Naive thymus-derived CD8-positive, alpha-beta T cell (primary cell): ENCODE measurements around the gene MACROD2. TPM values are rescaled to one million over a fixed set of nuclear protein-coding genes. Genes with fewer than 3 reads are reported as not detected.

ENCODE experiments used
- ATAC-seq, 2 donors: fragments of 150-1000 bp; cut with Tn5 transposase in 1 of 2; sonication (Bioruptor Pico), chemical (Tn5 transposase) in 1 of 2; 1 replicate in 1 of 2; 2 replicates in 1 of 2; pipeline ENCODE4 v1.10.0; 2021; ENCODE audit warnings: mild to moderate bottlenecking in 2 of 2, moderate library complexity in 2 of 2
- POLR2A ChIA-PET: fragments of 350-600 bp; sonication (Branson Sonifier 250); formaldehyde crosslinking; loops from one replicate; lab custom pipeline; 2021; ENCODE audit warnings: antibody characterized with exemption; lab: Charles Lee
- DNase-seq, 10 donors: peaks; one replicate each; pipeline versions ENCODE4 v3.0.0 to v3.0.0-alpha.2; 2020 to 2022
- H3K27ac Mint-ChIP-seq, 10 donors: one replicate each; pipeline ENCODE4 v1.8.0; 2020 to 2022; ENCODE audit warnings: mild to moderate bottlenecking in 10 of 10, mixed read lengths in 10 of 10, moderate library complexity in 4 of 10, inconsistent platforms in 1 of 10
- H3K27me3 Mint-ChIP-seq, 5 donors: one replicate each; pipeline ENCODE4 v1.8.0; 2021 to 2022; ENCODE audit warnings: mixed read lengths in 5 of 5
- H3K36me3 Mint-ChIP-seq, 3 donors: one replicate each; pipeline ENCODE4 v1.8.0; 2020 to 2022; ENCODE audit warnings: mixed read lengths in 3 of 3, mild to moderate bottlenecking in 2 of 3, inconsistent platforms in 1 of 3
- H3K4me1 Mint-ChIP-seq, 4 donors: one replicate each; pipeline ENCODE4 v1.8.0; 2021 to 2022; ENCODE audit warnings: mixed read lengths in 4 of 4
- H3K4me3 Mint-ChIP-seq, 10 donors: one replicate each; pipeline ENCODE4 v1.8.0; 2020 to 2022; ENCODE audit warnings: mild to moderate bottlenecking in 10 of 10, mixed read lengths in 10 of 10, moderate library complexity in 6 of 10, inconsistent platforms in 1 of 10
- H3K9me3 Mint-ChIP-seq, 9 donors: one replicate each; pipeline ENCODE4 v1.8.0; 2020 to 2022; ENCODE audit warnings: mixed read lengths in 9 of 9, mild to moderate bottlenecking in 3 of 9, inconsistent platforms in 1 of 9, moderate library complexity in 1 of 9
- polyA plus RNA-seq, 3 donors: library from polyadenylated mRNA; unstranded; fragments of 300-500 nt; fragmentation: Illumina TruSeq; gene quantifications; one replicate each; pipeline ENCODE4 v1.2.3, GENCODE V29; 2021
- total RNA-seq, 8 experiments: library from RNA in 2 of 8; stranded (reverse) in 2 of 8; gene quantifications; one replicate each; pipeline ENCODE4 v1.2.3 and lab custom pipeline; 2021 to 2026

Gene MACROD2
- total and polyA plus RNA-seq, 5 experiments from 2014 or later, result 0.18 to 1.1 (median 0.60) TPM; not detected in 2

DNA sequence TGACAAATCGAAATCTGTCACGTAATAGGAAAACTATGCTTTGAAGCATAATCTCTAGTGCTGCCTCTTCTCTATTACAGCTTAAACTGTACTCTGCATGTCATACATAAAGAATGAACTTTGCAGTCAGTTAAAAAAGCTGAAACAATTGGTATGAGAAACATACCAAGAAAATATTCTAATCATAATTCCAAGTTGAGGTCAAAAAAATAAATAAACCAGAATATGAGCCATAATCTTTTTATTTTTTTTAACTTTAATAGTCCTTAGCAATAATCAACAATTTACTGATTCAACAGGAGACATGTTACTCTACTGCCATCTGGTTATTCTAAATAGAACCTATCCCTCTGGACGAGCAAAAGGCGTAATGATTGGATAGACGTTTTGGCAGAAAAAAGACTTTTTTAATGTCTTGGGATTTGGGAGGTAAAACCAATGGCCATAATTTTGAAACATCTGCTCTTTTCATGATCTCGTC, 566.5 kb downstream of the MACROD2 start:
- no peak overlapping the region for H3K27ac Mint-ChIP-seq
- no peaks in the 10 kb centered on the region for H3K4me1 Mint-ChIP-seq
- no peak for ATAC-seq

GRCh38 chr20:14562981-14563380, 567.7 kb downstream of the MACROD2 start:
- H3K27me3 Mint-ChIP-seq, result no peaks in the 10 kb centered on the region
- H3K9me3 Mint-ChIP-seq, result peaks cover 0 to 16% (median 6%) of the 10 kb centered on the region in 9 donors
- peaks cover 0 to 5% (median 0%) of the 10 kb centered on the region in 3 donors for H3K36me3 Mint-ChIP-seq
- DNase-seq (no peak), ATAC-seq (no peak)
- POLR2A ChIA-PET, result no interaction called here
- H3K27ac Mint-ChIP-seq, result no peak overlapping the region
- no peaks in the 10 kb centered on the region for H3K4me1 Mint-ChIP-seq
- no peak overlapping the region for H3K4me3 Mint-ChIP-seq

More for the DNA sequence above, 566.5 kb downstream of the MACROD2 start:
- Mint-ChIP-seq H3K4me3 (no peak overlapping the region), H3K36me3 (peaks cover 0 to 5% (median 0%) of the 10 kb centered on the region in 3 donors), H3K27me3 (no peaks in the 10 kb centered on the region), H3K9me3 (peaks cover 0 to 16% (median 6%) of the 10 kb centered on the region in 9 donors)
- no peak for DNase-seq
- POLR2A ChIA-PET, result no interaction called here

DNA sequence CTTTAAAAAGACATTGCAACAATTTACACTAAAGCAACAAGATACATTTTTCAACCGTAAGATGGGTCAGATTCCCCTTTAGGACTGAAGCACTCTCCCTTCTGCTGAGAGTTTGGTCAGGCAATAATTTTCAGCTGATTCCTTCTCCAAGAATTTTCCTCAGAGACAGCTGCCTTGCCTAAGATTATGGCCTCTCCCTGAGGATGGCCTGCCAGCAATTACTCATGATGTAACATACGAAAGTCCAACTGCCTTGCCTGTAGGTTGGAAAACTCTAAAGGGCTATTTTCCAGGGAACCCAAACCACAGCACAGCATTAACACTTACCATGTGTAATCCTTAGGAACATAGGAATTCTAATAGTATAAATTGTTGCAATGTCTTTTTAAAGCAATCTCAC, 571.2 kb downstream of the MACROD2 start:
- peaks cover 3 to 20% (median 8%) of the 10 kb centered on the region in 9 donors for H3K9me3 Mint-ChIP-seq

DNA sequence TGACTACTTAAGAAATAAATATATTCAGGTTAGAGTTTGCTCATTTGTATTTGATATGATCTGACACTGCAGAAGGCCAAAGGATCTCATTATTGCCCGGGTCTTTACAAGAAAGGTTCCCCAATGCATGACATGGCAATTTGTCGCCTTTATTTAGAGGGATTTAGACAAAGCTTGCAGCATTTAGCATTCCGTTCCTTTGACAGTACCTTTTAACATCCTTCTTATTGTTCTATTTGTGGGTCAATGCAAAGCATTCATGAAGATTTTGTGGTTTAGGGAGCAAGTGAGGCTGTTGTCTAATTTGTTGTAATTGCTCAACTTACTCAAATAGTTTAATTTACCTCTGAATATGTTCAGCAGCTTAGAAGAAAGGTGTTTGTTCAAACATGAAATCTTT, 572.9 kb downstream of the MACROD2 start:
- Mint-ChIP-seq H3K27ac (no peak overlapping the region), H3K9me3 (peaks cover 2 to 24% (median 8%) of the 10 kb centered on the region in 9 donors), H3K27me3 (no peaks in the 10 kb centered on the region), H3K4me1 (no peaks in the 10 kb centered on the region), H3K36me3 (peaks cover 0 to 5% (median 0%) of the 10 kb centered on the region in 3 donors), H3K4me3 (no peak overlapping the region)
- DNase-seq (no peak), ATAC-seq (no peak)
- POLR2A ChIA-PET, result no interaction called here

More for the DNA sequence above, 571.2 kb downstream of the MACROD2 start:
- H3K36me3 Mint-ChIP-seq, result peaks cover 0 to 5% (median 0%) of the 10 kb centered on the region in 3 donors
- DNase-seq (no peak), ATAC-seq (no peak)
- no peaks in the 10 kb centered on the region for H3K4me1 Mint-ChIP-seq
- no peak overlapping the region for H3K27ac Mint-ChIP-seq
- H3K4me3 Mint-ChIP-seq, result no peak overlapping the region
- POLR2A ChIA-PET, result no interaction called here
- H3K27me3 Mint-ChIP-seq, result no peaks in the 10 kb centered on the region

DNA sequence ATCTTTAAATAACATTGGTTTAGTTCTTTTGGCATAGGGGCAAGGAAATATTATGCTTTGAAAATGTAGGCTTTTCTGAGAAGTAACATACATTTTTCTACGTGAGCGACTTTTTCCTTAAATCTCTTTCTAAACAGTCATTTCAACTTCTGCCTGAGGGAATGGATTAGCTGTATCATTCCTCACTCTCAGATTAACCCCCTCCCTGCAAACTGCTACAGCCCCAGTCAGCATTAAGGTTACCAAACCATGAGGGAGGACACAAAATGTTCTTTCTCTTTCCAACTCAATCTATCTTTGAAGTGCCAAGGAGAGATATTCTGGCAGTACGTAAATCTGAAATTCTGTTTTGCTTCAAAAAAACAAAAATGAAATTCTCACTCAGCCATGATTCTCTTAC, 573.4 kb downstream of the MACROD2 start:
- DNase-seq, result no peak
- Mint-ChIP-seq H3K36me3 (peaks cover 0 to 5% (median 0%) of the 10 kb centered on the region in 3 donors), H3K9me3 (peaks cover 2 to 24% (median 8%) of the 10 kb centered on the region in 9 donors), H3K27me3 (no peaks in the 10 kb centered on the region), H3K4me3 (no peak overlapping the region), H3K4me1 (no peaks in the 10 kb centered on the region), H3K27ac (no peak overlapping the region)
- POLR2A ChIA-PET, result no interaction called here
- no peak for ATAC-seq

DNA sequence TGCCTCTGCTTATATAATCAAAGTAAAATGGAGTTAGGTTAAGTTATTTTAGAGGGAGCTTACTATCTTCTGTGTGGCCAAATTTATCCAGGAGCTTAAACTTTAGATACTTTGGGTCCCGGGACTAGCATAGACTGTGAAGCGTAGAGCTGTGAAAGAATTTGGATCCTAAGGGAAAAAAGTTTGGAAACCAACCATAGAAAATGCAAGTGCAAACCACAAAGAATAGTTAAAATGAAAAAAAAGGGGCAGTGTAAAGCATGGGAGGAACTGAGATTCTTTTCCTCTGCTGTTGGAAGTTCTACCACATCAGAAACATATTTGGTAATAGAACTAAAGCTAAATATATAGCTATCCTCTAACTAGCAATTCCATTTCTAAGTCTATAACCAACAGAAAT, 574.3 kb downstream of the MACROD2 start:
- Mint-ChIP-seq H3K4me1 (no peaks in the 10 kb centered on the region), H3K9me3 (peaks cover 2 to 24% (median 5%) of the 10 kb centered on the region in 9 donors), H3K4me3 (no peak overlapping the region), H3K27me3 (no peaks in the 10 kb centered on the region), H3K27ac (no peak overlapping the region), H3K36me3 (peaks cover 0 to 5% (median 0%) of the 10 kb centered on the region in 3 donors)
- no peak for ATAC-seq
- no peak for DNase-seq
- POLR2A ChIA-PET, result no interaction called here

- H3K4me1 Mint-ChIP-seq, result no peaks in the 10 kb centered on the region
- peaks cover 0 to 24% (median 3%) of the 10 kb centered on the region in 9 donors for H3K9me3 Mint-ChIP-seq
- no peak overlapping the region for H3K27ac Mint-ChIP-seq
- ATAC-seq (no peak), DNase-seq (no peak)
- no peak overlapping the region for H3K4me3 Mint-ChIP-seq
- H3K36me3 Mint-ChIP-seq, result peaks cover 0 to 2% (median 0%) of the 10 kb centered on the region in 3 donors
- no peaks in the 10 kb centered on the region for H3K27me3 Mint-ChIP-seq
- POLR2A ChIA-PET, result no interaction called here
Observed at GRCh38 chr20:14570811-14571210, 575.5 kb downstream of the MACROD2 start.

DNA sequence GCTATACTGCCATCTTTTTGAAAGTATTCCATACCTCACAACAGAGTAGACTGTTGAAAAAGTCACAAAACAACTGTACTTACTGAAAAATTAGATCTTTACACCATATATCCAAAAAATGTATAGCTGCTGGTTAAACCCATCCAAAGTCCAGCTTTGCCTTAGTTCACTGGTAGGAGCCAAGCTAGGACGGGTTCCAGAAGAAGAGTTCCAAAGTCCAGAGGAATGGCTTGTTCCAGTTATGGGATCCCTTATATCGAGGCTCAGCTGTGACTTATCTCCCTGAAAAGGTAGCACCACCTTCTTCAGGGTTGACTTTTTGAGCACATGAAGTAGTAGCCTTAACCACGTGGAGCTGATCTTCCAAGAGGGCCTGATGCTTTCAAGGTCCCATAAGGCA, 578.4 kb downstream of the MACROD2 start:
- POLR2A ChIA-PET, result no interaction called here

GRCh38 chr20:14576196-14576877, 581.0 kb downstream of the MACROD2 start:
- DNase-seq (no peak), ATAC-seq (no peak)
- Mint-ChIP-seq H3K4me3 (no peak overlapping the region), H3K9me3 (peaks cover 0 to 9% (median 4%) of the 10 kb centered on the region in 9 donors), H3K27me3 (no peaks in the 10 kb centered on the region), H3K27ac (no peak overlapping the region), H3K4me1 (no peaks in the 10 kb centered on the region), H3K36me3 (no peaks in the 10 kb centered on the region)
- POLR2A ChIA-PET, result no interaction called here

More for the DNA sequence above, 578.4 kb downstream of the MACROD2 start:
- no peak overlapping the region for H3K27ac Mint-ChIP-seq
- H3K27me3 Mint-ChIP-seq, result no peaks in the 10 kb centered on the region
- DNase-seq (no peak), ATAC-seq (no peak)
- H3K9me3 Mint-ChIP-seq, result peaks cover 0 to 24% (median 5%) of the 10 kb centered on the region in 9 donors
- H3K4me3 Mint-ChIP-seq, result no peak overlapping the region
- H3K36me3 Mint-ChIP-seq, result no peaks in the 10 kb centered on the region
- H3K4me1 Mint-ChIP-seq, result no peaks in the 10 kb centered on the region

- peaks cover 0 to 12% (median 3%) of the 10 kb centered on the region in 9 donors for H3K9me3 Mint-ChIP-seq
- POLR2A ChIA-PET, result no interaction called here
- ATAC-seq, result no peak
- no peaks in the 10 kb centered on the region for H3K36me3 Mint-ChIP-seq
- no peaks in the 10 kb centered on the region for H3K4me1 Mint-ChIP-seq
- H3K27me3 Mint-ChIP-seq, result no peaks in the 10 kb centered on the region
- no peak overlapping the region for H3K27ac Mint-ChIP-seq
- no peak overlapping the region for H3K4me3 Mint-ChIP-seq
- DNase-seq, result no peak
Observed at GRCh38 chr20:14580418-14581074, 585.2 kb downstream of the MACROD2 start.

- Mint-ChIP-seq H3K27me3 (no peaks in the 10 kb centered on the region), H3K9me3 (peaks cover 0 to 12% (median 3%) of the 10 kb centered on the region in 9 donors), H3K4me3 (no peak overlapping the region), H3K4me1 (no peaks in the 10 kb centered on the region), H3K36me3 (no peaks in the 10 kb centered on the region), H3K27ac (no peak overlapping the region)
- ATAC-seq (no peak), DNase-seq (no peak)
- POLR2A ChIA-PET, result no interaction called here
Observed at GRCh38 chr20:14581731-14582130, 586.4 kb downstream of the MACROD2 start.

GRCh38 chr20:14582855-14583254, 587.5 kb downstream of the MACROD2 start:
- POLR2A ChIA-PET, result no interaction called here
- H3K27ac Mint-ChIP-seq, result no peak overlapping the region
- no peaks in the 10 kb centered on the region for H3K36me3 Mint-ChIP-seq
- H3K9me3 Mint-ChIP-seq, result peaks cover 0 to 8% (median 3%) of the 10 kb centered on the region in 9 donors
- DNase-seq (no peak), ATAC-seq (no peak)
- H3K4me3 Mint-ChIP-seq, result no peak overlapping the region
- no peaks in the 10 kb centered on the region for H3K27me3 Mint-ChIP-seq
- H3K4me1 Mint-ChIP-seq, result no peaks in the 10 kb centered on the region

GRCh38 chr20:14583413-14583812, 588.1 kb downstream of the MACROD2 start:
- DNase-seq, result no peak
- H3K4me3 Mint-ChIP-seq, result no peak overlapping the region
- H3K36me3 Mint-ChIP-seq, result no peaks in the 10 kb centered on the region
- H3K27me3 Mint-ChIP-seq, result no peaks in the 10 kb centered on the region
- H3K27ac Mint-ChIP-seq, result no peak overlapping the region
- POLR2A ChIA-PET, result no interaction called here
- H3K9me3 Mint-ChIP-seq, result peaks cover 0 to 8% (median 3%) of the 10 kb centered on the region in 9 donors
- ATAC-seq, result no peak
- no peaks in the 10 kb centered on the region for H3K4me1 Mint-ChIP-seq
